ENCODE data around the gene HBP1.
"Not testable (repeated sequence)": the region's sequence is repeated elsewhere in the genome, so short reads cannot be mapped to it uniquely, and the experiment has no call there.

HBP1 gene

DNA sequence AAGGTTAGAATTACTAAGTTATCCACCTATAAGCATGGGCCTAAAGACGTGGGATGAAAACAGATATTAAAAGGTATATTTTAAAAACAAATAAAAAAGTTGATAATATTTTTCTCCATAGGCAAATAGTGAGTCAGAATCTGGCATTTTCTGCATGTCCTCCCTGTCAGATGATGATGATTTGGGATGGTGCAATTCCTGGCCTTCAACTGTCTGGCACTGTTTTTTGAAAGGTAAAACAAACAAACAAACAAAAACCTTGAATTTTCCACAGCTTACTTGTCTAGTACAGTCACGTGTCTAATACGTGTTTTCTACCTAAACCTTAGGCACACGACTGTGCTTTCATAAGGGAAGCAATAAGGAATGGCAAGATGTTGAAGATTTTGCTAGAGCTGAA is 17.4 kb downstream of the HBP1 start:
- DNase-seq, result no peak

DNA sequence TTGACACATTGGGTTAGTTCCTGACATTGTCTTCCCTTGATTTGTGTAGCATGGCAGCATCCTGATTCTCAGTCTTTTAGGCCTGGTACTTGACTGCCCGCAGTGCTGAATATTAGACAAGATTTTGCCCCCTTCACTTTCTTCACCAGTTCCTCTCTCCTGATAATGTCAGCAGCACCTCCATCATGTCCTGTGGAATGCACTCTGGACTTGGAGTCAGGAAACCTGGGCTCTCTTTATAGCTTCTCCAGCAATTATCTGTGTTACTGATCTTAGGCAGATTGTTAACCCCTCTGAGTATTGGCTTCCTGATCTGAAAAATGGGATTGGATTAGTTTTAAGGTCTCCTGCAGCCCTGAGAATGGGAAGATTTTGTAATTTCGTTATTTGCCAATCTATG is 19.0 kb downstream of the HBP1 start:
- no peak for DNase-seq

DNA sequence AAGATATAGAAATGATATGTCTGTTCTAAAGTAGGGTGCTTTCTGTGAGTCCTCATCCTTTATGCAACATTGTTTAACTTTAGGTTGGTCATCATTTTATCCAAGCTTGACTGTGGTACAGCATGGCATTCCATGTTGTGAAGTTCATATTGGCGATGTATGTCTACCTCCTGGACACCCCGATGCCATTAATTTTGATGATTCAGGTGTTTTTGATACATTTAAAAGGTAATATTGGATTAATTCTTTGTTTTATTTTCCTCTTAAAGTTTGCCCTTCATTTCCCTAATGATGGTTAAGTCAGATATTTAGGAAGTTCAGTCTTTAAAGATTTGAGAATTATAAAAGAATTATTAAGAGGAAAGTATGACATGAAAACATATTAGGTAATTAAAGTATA is 21.3 kb downstream of the HBP1 start:
- DNase-seq, result no peak

DNA sequence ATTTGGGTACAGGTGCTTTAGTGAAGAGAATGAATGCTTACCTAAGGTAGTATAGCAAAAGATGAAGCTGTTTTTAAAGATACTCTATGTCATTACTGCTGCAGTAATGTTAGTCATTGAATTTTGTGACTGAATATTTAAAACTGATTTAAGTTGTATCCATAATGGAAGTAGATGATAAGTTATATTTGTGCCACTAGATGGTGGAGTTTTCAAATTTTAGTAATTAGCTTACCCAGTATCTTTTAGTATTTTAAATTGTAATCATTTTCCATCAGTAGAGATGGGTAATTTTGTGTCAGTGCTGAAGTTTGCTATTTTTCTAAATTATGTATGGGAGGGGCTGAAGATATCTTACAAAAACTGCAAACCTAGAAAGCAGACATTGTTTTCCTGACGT is 25.2 kb downstream of the HBP1 start:
- no peak for DNase-seq

DNA sequence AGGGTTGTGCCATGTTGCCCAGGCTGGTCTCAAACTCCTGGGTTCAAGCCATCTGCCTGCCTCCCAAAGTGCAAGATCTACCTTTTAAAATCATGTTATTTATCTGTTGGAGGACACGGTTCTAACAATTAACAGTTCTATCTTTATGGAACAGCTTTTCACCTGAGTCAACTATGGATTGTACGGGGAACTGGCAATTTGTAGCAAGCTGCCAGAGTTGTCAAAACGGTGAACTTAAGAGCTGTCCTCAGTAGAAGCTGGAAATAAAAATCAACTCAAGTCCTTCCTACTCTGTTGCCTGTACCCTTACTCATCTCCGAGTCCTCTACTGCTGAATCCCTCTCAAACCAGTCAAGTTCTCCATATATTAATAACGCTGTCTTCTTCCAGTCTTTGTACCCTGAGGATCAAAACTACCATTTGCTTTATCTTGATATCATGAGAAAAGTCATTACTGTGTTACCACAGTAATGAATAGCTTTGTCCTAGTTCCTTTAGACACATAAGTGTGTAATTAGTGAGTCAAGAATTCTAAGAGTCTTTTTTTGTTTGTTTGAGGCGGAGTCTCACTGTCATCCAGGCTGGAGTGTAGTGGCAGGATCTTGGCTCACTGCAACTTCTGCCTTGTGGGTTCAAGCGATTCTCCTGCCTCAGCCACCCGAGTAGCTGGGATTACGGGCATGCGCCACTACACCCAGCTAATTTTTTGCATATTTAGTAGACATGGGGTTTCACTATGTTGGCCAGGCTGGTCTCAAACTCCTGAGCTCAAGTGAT is 28.2 kb downstream of the HBP1 start:
- no peak for DNase-seq

DNA sequence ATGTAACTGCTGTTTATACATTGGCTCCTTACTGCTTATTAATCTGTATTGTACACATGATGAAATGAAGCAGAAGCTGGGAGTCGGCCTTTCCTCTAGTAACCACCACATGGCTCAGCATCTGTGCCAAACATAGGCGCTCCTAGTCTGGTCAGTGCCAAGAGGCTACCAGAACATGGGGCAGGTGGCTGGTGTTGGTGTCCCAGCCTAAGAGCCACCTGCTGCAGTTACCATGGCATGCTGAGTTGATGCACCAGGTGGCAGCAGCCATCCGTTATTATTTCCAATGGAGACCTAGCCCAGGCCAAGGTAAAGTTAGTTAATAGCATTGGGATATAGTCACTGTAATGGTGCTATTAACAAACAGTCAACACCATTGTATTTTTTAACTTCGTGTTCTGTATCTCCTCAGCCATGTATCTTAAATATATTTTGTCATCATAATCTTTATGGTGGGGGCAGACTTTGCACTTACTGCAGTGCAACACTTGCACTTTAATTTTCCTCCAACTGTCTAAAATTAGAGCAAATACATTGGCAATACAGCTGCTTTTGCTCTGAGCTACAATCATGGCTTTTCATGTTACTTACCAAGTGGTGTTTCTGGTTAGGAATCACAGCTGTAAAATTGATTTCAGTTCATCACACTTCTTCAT is 33.1 kb downstream of the HBP1 start:
- DNase-seq, result no peak

DNA sequence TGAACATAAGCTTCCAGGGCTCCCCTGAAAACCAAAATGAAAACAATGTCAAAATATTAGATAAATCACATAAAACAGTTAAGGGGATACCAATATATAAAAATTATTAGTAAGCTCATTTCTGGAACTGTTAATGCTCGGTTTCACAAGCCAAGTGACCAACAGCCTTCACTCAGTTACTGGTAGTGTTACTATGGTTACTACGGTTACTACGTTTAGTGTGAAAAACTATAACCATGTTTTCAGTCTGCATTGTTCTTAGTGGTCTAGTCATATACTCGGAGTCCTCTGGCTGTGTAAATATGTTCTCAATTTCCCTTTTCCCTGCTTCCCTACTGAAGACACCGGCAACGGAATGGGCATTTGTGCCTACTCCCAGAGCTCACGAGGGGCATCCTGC is 34.8 kb downstream of the HBP1 start:
- DNase-seq, result no peak

DNA sequence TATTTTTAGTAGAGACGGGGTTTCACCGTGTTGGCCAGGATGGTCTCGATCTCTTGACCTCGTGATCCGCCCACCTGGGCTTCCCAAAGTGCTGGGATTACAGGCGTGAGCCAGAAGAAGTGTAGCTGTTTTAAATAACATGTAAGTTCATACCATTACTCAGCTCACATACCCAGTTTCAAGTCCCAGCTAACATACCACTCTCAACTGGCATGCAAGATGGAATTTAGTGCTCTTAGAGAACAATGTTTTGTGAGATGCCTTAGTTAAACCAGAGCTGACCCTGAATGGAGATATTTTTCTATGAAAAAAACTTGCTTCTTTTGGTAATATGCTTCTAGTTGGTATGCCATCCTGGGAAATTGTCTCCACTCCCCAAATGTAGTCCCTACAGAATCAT is 37.3 kb downstream of the HBP1 start:
- no peak for DNase-seq

DNA sequence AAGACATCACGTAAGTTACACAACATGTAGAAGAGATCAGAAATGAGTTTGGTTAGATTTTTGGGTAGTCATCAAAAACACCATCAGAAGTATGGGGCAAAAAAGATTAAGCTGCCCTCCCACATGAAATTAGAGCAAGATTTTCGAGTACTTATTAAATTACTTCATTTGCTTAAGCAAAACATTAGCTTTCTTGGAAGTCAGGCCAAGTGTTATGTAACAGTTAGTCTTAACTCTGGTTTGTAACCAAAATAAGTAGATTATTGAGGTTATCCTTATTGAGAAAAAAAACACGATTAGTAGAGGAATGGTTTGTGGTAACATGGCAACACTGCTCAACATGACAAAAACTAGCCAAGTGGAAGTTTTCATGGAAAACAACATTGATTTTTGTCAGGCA is 37.9 kb downstream of the HBP1 start:
- DNase-seq, result no peak

DNA sequence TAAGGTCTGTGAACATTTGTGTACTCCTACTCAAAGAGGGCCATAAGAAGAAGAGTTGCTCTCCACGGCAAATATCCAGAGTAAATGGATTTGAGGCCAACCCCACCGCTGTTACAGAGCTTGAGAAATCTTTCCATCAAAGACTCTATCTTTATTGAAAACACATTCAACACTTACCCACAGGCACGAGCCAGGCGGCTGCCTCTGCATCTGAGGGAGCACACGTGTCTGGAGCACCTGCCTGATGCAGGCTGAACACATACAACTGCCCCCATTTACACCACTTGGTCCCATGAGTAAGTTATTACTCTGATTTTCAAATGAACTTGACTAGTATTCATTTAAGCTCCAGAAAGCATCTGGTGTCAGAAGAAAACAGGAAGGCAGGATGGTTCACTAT is 38.7 kb downstream of the HBP1 start:
- no peak for DNase-seq

DNA sequence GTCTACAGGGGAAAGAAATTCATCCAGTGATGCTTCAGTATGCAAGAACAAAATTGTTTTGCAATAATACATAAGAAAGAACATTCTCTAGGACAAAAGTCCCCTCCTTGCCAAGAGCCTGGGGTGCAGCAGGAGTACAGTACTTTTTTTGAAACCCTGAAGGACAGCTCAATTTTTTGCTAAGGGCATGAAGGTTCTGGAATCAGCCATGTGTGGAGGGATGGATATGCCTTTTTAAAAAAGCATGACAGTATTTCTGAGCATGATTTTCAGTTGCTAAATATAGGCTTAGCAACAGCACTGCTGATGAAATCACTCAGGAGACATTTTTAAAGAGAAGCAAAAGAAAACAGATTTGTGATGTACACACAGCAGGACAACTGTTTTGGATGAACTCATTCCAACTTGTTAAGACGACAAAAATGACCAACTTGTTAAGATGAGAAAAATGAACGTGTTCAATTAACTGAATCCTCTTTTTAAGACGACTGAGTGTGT is 39.3 kb downstream of the HBP1 start:
- no peak for DNase-seq

DNA sequence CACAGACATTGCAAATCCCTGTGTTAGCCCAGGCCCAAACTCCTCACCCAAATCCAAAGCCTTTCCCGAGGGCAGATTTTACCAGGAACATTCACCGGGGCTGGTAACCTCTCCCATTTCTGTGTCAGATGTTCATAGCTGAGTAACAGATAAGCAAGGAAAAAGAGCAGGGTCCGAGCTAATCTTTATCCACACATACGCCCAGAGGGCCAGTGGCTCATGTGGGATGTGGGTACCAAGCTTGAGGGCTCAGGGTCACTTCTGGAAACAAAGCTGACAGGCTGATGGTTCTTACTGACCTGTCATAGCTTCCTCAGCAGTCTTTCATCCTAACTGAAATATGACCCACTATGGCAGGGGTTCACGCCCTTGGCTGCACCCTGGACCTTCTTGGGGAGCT is 39.8 kb downstream of the HBP1 start:
- no peak for DNase-seq

DNA sequence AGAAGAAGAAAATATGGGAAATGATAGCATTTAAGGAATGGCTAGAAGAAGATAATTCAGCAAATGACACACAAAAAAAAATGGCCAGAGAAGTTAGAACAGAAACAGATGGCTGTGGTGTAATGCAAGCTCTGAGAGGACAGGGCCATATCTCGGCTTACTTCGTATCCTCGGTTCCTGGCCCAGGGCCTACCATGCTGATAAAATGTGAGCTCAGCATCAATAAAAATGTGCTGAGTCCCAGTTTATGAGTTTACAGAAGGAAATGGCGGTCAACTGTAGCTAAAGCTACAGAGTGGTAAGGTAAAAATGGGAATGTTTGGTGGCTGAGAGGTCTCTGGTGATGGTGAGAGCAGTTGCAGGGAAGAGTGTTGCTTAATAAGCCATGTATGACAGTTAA is 40.8 kb downstream of the HBP1 start:
- DNase-seq, result no peak

DNA sequence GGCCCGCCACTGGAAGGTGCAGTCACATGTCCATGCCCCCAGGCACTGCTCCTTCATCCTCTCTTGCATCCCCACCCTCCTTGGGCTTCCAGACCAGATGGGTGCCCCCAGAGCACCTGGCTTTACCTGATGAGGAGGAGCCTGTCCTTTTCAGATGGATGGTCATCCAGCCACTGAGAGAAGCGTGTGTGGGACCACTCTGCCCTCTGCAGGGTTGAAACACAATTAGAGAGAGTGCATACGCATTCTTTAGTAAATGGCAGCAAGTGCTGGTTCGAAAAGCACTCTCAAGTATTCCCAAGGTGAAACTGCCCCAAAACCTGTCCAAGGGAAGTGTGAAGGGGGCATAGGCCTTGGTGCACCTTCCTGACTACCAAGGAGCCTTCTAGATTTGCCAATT is 41.6 kb downstream of the HBP1 start:
- DNase-seq, result no peak

DNA sequence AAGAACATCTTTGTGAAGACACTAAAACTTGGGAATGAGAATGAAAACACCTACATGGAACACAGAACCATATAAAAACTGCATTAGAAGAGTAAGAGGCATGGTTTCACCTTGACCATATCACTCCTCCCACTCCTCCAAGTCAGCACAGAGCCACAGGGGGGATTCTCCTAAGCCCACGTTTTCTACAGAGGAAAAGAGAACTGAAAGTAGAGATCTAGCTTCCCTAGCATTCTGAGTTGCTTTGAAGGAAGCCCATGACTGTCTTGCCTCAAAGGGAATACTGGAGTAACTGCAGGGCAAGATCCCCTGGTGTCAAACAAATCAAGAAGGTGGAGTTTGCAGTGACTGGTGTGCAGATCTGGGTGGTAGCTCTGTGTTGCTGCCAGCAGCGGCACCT is 43.9 kb downstream of the HBP1 start:
- no peak for DNase-seq

DNA sequence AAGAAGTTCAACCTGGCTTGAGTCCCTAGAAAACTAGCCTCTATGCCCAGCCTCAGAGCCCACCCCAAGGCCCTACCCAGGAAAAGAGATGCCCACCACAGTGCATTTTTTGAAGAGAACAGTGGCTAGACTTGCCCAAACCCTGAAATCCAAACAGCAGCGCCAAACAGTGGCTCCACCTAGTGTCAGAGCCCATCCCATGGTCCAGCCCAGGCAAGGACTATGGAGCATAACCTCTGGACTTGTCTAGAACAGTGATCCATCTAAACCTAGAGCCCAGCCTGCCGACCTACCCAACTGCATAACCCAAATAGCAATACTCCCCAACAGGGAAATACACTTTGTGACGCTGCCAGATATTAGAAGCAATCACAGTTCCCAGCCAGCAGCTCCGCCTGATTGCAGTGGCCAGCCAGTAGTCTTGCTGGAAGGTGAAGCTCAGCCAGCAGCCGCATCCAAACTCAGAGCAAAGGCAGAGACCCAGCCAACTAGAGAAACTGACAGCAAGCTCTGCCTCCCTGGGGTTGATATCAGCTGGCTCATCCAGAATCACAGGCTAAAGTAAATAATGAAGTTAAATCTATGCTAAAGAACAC is 44.5 kb downstream of the HBP1 start:
- DNase-seq, result no peak

DNA sequence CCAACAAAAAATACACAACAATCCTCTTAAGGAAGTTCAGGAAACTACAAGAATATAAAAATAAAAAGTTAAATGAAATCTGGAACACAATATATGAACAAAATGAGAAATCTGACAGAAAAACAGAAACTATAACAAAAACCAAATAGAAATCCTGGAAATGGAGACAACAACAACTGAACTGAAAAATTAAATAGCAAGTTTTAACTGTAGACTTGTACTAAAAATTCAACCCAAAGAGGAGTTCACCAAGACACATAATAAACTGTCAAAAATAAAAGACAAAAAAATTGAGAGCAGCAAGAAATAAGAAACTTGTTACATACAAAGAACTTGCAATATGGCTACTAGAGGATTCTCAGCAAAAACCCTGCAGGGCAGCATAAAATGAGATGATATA is 45.1 kb downstream of the HBP1 start:
- no peak for DNase-seq

DNA sequence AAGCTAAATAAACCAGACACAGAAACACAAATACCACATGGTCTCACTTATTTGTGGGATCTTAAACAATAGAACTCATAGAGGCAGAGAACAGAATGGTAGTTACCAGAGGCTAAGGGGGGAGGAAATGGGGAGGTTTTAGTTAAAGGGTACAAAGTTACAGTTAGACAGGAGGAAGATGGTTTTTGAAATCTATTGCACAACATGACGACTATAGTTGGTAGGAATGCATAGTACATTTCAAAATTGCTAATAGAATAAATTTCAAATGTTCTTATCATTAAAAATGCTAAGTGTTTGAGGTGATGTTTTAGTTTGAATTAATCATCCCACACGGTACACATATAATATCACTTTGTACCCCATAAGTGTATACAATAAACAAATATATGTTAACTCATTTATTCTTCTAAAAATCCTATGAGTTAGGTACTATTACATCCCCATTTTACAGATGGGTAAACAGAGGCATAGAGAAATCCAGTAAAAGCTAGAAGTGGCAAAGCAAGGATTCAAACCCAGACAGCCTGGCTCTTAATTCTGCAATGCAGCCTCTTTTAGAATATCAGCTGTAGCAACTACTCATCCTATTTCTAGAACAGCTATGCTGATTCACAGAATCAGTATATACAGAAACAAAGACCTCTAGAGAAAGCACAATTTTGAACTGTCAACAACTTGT is 50.9 kb downstream of the HBP1 start:
- DNase-seq, result no peak

DNA sequence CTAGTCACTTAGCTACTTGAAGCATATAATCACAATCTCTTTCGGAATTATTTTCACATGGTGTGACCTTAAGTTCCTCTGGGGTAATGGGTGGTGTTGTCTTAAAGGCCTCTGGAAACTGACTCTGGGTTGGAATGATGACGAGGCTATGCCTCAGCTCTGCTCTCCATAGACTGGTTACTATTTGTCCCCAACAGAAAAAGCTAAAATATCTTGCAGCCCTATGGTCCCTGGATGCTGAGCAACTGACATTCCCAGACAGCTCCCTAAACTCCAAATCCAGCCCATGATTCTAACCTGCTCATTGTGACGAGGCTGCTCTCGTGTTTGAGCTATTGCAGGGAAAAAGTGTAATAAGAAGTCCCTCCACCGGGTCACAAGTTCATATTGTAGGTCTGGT is 51.6 kb downstream of the HBP1 start:
- no peak for DNase-seq

DNA sequence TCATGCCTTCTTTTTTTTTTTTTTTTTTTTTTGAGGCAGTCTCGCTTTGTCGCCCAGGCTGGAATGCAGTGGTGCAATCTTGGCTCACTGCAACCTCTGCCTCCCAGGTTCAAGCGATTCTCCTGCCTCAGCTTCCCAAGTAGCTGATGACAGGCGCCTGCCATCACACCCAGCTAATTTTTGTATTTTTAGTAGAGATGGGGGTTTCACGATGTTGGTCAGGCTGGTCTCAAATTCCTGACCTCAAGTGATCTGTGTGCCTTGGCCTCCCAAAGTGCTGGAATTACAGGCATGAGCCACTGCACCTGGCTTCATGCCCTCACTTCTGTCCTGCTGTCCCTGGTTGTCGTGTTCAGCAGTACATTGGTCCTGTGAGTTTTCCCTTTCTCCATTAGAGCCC is 52.0 kb downstream of the HBP1 start:
- not testable (repeated sequence) for DNase-seq

DNA sequence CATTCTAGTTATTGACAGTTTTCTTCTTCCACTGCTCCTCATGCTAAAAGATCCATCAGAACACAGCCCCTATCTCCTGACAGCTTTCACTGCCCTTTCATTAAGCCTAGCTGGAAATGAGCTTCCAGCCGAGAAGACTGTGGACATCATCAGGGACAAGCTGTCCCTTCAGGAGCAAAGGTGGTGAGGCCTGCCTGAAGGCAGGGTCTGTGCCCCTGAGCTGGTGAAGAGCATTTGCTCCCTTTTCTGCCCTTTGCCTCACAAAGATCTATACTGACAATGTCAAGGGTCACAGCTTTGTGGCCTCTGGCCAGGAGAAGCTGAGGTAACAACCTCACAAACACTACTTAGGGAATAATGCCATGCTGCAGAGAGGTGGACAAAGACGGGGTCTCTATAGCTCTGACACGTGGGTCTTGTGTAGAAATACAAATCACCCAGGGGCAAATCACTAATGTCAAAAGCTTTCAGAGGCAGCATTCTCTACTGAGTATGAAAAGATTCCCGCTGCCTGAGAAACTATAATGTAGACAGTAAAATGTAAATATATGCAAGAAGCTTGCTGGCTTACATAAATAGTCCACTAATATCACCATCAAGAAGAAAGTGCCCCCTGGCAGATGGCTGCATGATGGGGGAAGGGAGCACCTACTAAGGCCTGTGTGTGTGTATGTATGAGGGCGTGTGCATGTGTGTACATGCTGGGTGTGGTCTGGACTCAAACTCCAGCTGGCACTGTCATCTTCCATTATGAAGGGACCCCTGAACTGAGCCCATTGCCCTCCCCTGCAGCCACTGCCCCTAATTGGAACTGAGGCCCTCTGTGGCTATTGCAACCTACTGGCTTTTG is 55.8 kb downstream of the HBP1 start:
- no peak for DNase-seq

DNA sequence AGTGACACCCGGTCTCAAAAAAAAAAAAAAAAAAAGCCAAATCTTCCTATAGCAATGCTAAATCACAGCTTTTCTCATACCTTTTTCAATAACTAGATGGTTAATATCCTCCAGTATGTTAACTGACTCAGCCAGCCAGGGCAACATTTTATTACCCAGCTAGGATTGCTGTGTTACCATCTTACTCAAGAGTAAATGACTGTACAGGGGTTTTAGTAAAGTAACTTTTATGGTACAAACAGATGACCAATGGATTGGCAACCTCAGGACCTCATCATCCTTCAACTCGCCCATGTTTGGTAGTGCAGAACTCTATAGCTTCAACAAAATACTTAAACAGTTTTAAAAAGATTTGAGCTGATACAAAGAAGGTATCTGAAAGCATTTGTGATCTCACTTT is 59.5 kb downstream of the HBP1 start:
- no peak for DNase-seq

DNA sequence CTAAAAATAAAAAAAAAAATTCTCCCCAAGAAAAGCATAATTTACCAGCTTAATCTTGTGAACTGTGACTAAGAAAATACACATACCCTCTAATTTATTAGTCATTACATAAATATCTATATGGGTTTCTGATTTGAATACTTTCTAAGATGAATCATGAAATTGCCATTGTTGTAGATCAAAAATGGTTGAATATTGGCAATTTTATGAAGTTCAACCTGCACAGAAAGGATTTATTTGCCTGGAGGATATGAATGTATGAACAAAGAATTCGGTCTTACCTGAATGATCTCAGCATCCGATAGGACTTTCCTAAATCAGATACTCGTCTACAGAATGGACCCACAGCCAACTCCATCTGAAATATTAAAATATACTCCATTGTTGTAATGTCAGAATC is 61.5 kb downstream of the HBP1 start:
- DNase-seq, result no peak
